ENCODE results near the gene ACOXL. TPM values are rescaled to one million over a fixed set of nuclear protein-coding genes. Genes with fewer than 3 reads are reported as not detected.
A peak's percentile ranks its signal among the peaks of the same experiment; 100 is the strongest.

The ACOXL gene
- total RNA-seq, 2 experiments from 2014 or later: 0.14 to 0.56 TPM

DNA sequence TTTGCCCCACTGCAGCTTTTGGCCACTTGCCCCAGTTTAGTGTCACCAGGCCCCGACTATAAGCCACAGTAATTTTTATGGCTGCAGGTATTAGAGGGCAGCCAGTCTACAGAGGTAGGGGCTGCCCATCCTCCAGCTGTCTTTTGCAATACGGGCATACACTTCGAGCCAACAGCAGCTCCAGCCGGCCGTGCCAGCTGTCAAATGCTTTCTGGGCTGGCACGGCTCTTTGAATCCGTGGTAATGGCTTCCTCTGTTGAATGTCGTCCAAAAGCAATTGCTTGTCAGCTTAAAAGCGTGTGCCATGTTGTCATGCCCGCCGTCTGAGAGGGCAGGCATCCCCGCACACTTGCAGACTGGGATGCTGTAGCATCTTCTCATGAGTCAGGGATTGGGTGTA lies 429.6 kb downstream of the ACOXL start:
- Mint-ChIP-seq H3K4me3 (no peak overlapping the region), H3K4me1 (ENCODE audit: low read depth) (peaks cover 36% of the 10 kb centered on the region), H3K9me3 (no peaks in the 10 kb centered on the region), H3K27me3 (no peaks in the 10 kb centered on the region), H3K36me3 (ENCODE audit: low read depth) (peaks cover 69% of the 10 kb centered on the region), H3K27ac (no peak overlapping the region)
- ChIA-PET POLR2A (interaction anchor here (0.9 kb wide), 1 partner anchor 18 kb away, joined by 3 read pairs; no protein-coding TSS in a partner anchor), CTCF (no interaction called here)
- intact Hi-C loops (cut with micrococcal nuclease): no loop called here
- TF ChIP-seq, protein P1, sequence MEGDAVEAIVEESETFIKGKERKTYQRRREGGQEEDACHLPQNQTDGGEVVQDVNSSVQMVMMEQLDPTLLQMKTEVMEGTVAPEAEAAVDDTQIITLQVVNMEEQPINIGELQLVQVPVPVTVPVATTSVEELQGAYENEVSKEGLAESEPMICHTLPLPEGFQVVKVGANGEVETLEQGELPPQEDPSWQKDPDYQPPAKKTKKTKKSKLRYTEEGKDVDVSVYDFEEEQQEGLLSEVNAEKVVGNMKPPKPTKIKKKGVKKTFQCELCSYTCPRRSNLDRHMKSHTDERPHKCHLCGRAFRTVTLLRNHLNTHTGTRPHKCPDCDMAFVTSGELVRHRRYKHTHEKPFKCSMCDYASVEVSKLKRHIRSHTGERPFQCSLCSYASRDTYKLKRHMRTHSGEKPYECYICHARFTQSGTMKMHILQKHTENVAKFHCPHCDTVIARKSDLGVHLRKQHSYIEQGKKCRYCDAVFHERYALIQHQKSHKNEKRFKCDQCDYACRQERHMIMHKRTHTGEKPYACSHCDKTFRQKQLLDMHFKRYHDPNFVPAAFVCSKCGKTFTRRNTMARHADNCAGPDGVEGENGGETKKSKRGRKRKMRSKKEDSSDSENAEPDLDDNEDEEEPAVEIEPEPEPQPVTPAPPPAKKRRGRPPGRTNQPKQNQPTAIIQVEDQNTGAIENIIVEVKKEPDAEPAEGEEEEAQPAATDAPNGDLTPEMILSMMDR (IDR thresholded peaks at IDR 0.05): no peak
- no peak for ATAC-seq
- DNase-seq: no peak

DNA sequence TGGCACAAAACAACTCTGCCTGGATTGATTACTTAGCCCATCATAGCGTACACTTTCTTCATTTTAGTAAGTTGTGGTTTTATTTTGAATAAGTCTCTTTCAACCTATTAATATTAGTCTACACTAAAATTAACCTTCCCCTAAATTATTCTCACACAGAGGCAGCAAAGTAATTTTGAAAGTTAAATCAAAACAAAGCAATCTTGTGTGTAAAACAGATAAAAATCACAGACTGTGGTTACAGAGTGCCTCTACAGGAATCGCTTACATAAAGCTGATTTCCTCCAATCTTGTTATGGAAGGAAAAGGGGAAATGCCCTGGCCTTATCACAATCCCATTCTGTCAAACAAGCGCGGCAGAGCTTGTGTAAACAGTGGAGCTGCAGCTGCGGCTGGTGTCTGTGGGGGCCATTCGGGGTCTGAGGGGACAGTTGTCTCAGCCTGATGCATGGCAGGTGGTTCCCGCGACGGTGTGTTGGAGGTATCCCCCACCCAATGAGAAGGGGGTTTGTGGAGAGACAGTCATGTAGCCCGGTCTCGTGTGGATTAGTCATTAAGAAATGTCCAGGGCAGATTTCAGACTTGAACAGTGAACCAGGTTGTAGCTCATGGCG lies 430.5 kb downstream of the ACOXL start:
- H3K4me3 Mint-ChIP-seq: no peak overlapping the region
- no peaks in the 10 kb centered on the region for H3K9me3 Mint-ChIP-seq
- no peaks in the 10 kb centered on the region for H3K27me3 Mint-ChIP-seq
- POLR2A ChIA-PET: interaction anchor here (0.7 kb wide), 1 partner anchor 8 kb away, joined by 3 read pairs; no protein-coding TSS in a partner anchor
- ATAC-seq (peak; percentile 58), DNase-seq (peak; percentile 26)
- H3K4me1 Mint-ChIP-seq (ENCODE audit: low read depth): peaks cover 36% of the 10 kb centered on the region
- intact Hi-C loops (cut with micrococcal nuclease): no loop called here
- H3K27ac Mint-ChIP-seq: no peak overlapping the region
- H3K36me3 Mint-ChIP-seq (ENCODE audit: low read depth): peaks cover 70% of the 10 kb centered on the region
- TF ChIP-seq, protein P1 (IDR thresholded peaks at IDR 0.05): no peak
- CTCF ChIA-PET: no interaction called here

DNA sequence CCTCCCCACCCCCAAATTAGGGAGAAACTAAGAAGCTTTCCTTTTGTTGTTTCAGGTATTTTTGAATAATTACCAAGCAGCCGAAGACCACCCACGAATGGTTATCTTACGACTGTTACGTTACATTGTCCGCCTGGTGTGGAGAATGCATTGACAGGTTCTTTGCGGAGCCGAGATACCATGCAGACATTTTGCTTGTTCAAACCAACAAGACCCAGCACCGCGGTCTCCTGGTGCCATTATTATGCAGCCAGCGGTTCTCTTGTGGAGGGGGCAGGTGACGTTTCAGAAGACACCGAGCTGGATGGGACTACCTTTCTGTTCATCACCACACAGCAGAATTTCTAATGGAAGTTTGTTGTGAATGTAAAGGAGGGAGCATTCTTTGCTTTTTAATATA lies 431.7 kb downstream of the ACOXL start:
- H3K36me3 Mint-ChIP-seq (ENCODE audit: low read depth): peaks cover 63% of the 10 kb centered on the region
- peaks cover 41% of the 10 kb centered on the region for H3K4me1 Mint-ChIP-seq (ENCODE audit: low read depth)
- no peaks in the 10 kb centered on the region for H3K9me3 Mint-ChIP-seq

GRCh38 chr2:111165084-111165483 lies 432.7 kb downstream of the ACOXL start:
- ChIA-PET POLR2A (no interaction called here), CTCF (no interaction called here)
- ATAC-seq (no peak), DNase-seq (no peak)
- Mint-ChIP-seq H3K27me3 (peaks cover 4% of the 10 kb centered on the region), H3K36me3 (ENCODE audit: low read depth) (peaks cover 60% of the 10 kb centered on the region), H3K4me3 (no peak overlapping the region), H3K27ac (no peak overlapping the region), H3K9me3 (no peaks in the 10 kb centered on the region), H3K4me1 (ENCODE audit: low read depth) (peaks cover 43% of the 10 kb centered on the region)
- intact Hi-C loops (cut with micrococcal nuclease): no loop called here
- TF ChIP-seq, protein P1 (IDR thresholded peaks at IDR 0.05): no peak

More for the DNA sequence above, 431.7 kb downstream of the ACOXL start:
- intact Hi-C loops (cut with micrococcal nuclease): no loop called here
- H3K27me3 Mint-ChIP-seq: peaks cover under 1% of the 10 kb centered on the region
- ATAC-seq (no peak), DNase-seq (no peak)
- ChIA-PET POLR2A (no interaction called here), CTCF (no interaction called here)
- H3K27ac Mint-ChIP-seq: no peak overlapping the region
- TF ChIP-seq, protein P1 (IDR thresholded peaks at IDR 0.05): no peak
- H3K4me3 Mint-ChIP-seq: no peak overlapping the region

- CTCF ChIA-PET: no interaction called here
- intact Hi-C loops (cut with micrococcal nuclease): no loop called here
- H3K4me3 Mint-ChIP-seq: no peak overlapping the region
- H3K27ac Mint-ChIP-seq: no peak overlapping the region
- no peak for DNase-seq
- TF ChIP-seq, protein P1 (IDR thresholded peaks at IDR 0.05): no peak
- H3K27me3 Mint-ChIP-seq: peaks cover 7% of the 10 kb centered on the region
- no peaks in the 10 kb centered on the region for H3K9me3 Mint-ChIP-seq
- H3K4me1 Mint-ChIP-seq (ENCODE audit: low read depth): peaks cover 41% of the 10 kb centered on the region
- POLR2A ChIA-PET: no interaction called here
- H3K36me3 Mint-ChIP-seq (ENCODE audit: low read depth): peaks cover 52% of the 10 kb centered on the region
- ATAC-seq: no peak
Measured at GRCh38 chr2:111166115-111166514, 433.7 kb downstream of the ACOXL start.

Measured in activated CD8-positive, alpha-beta T cell treated with anti-CD3 and anti-CD28 coated beads for 36 hours (primary cell).